GM21723 (cell line): ENCODE measurements around the gene TESK1.
"Not testable (repeated sequence)": the region's sequence is repeated elsewhere in the genome, so short reads cannot be mapped to it uniquely, and the experiment has no call there.

Source experiments
- ATAC-seq: cut with Tn5 transposase; IDR thresholded peaks from one replicate; pipeline ENCODE4 v1.9.1; 2021; ENCODE audit warnings: mild to moderate bottlenecking, moderate library complexity; ENCODE audit not compliant: unreplicated experiment

TESK1 gene

DNA sequence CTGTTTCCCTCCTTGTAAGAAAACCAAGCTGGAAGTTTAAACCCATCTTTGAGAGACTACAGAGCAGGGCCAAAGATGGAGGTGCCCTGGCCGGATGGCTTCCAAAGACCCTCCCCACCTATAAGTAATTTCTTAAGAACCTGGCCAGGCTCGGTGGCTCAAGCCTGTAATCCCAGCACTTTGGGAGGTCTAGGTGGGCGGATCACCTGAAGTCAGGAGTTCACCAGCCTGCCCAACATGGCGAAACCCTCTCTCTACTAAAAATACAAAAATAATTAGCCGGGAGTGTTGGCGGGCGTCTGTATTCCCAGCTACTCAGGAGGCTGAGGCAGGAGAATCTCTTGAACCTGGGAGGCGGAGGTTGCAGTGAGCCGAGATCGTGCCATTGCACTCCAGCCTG is 40.7 kb downstream of the TESK1 start:
- ATAC-seq: not testable (repeated sequence)

DNA sequence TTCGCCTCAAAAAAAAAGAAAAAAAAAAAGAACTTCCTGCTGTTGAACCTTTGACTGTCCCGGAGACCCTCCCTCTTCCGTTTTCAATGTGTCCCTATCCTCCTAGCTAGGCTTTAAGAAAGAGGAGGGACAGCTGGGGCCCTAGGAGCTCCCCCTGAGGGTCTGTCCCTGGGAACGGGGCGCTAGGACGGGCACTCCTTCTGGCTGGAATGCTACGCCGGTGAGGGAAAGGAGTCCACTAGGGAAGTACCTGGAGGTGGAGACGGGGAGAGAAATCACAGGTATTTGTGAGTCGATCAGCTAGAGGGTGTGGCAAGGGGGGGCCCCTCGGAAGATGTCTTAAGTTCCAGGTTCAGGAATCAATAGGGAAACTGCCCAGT is 41.1 kb downstream of the TESK1 start:
- no peak for ATAC-seq

DNA sequence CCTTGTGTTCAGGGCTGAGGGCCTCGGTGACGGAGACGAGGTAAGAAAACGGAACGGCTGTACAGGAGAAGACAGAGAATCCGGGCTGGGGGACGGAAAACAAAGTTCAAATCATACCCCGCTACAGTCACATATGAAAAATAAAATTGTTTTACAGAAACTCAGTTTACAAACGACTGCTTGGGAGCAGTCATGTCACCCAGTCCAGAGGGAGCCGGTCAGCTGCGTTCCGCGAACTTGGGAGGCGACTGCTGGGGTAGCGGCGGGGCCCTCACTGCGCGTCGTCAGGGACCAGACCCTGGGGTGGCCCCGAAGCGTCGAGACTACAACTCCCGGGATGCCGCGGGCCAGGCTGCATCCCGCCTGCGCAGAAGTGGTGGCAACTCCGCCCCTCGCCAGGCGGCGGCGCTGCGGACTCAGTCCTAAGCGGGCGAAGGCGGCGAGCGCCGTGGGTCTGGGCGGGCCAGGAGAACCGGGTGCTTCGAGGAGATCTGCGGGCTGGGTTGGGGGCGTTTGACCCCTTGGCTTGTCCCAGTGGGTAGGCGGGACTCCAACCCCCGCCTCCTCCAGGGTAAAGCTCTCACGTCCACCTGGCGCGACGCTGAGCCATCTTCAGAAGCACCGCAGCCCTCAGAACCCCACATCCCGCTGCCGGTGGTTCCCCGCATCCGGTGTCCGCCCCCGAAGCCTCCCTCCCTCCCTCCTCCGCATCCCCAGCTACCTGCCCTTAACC is 41.6 kb downstream of the TESK1 start:
- ATAC-seq: peak; percentile 73

DNA sequence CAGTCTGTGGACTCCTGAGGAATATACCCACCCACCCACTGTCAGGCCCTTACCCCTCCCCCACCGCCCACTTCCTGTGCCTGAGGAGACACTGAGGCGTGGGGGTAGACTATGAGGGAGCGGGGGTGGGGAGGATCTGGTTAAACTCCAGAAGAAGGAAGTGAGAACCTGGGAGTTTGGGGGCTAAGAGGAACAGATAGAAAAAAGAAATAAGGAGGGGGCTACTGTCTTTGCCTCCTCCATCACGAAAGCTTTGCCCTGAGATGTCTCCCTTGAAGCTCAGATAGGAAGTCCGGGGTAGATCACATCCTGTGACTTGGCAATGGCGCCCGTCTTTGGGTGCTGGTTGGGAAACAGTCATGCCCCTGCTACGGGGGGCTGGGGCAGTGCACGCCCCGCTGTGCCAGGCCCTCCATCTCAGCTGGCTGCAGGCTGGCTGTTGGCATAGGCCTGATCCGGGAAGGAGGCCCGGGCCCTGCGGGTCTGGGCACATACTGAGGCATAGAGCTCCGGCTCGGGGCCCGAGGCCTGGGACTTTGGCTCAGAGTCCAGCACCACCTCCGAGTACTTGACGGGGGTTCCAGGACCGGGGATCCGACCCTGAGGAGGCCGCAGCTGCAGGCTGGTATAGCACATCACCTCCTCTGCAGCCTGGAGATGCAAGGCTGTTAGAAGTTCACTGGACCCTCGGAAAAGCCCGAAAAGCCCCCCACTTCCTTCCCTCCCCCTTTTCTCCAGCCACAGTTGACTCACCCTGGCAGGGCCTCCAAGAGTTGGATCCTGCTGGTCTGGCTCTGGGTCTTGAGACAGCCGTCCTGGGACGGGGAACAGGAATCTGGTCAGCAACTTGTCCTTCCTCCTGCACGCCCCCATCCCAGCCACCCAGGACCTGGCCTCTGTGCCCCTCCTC is 44.6 kb downstream of the TESK1 start:
- ATAC-seq: no peak

DNA sequence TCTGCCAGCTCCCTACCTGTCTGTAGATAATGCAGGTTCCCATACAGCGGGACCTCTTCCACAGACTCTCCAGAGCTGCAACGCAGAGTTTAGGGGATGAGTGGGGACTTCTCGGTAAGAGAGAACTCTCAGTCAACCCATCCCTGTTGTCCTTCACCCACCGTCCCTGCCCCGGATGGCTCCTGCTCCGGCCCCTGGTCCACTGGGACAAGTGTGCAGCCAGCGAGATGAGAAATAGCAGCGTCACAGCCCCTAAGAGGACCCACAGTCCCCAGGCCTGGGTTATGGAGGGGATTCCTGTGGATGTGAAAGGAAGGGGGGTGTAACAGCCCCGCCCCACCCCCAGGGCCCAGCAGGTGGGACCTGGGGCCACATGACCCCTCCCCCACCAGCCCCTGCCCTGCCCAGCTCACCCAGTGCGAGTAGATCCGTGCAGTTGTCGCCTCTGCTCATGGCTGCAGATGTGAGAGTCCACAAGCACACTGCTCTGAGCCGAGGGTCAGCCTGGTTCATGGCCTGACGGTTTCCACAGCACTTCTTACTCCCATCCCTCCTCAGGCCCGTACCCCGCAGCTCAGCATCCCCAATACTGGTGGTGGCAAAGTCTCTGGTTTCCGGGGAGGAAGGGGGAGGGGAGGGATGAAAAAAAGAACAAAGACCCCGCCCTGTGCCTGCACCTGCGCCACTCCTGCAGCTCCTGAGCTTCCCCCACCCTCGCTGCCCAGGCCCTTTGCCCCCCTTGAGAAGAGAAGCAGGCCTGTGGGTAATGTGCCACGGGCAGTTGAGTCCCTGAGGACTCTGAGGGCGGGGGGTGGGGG is 45.5 kb downstream of the TESK1 start, which contains the start of gene SIT1:
SIT1 (minus strand) TSS at position 591 of the 818 bp plus-strand sequence; CDS start at position 513, 78 bp downstream.
- peak; percentile 36 for ATAC-seq

DNA sequence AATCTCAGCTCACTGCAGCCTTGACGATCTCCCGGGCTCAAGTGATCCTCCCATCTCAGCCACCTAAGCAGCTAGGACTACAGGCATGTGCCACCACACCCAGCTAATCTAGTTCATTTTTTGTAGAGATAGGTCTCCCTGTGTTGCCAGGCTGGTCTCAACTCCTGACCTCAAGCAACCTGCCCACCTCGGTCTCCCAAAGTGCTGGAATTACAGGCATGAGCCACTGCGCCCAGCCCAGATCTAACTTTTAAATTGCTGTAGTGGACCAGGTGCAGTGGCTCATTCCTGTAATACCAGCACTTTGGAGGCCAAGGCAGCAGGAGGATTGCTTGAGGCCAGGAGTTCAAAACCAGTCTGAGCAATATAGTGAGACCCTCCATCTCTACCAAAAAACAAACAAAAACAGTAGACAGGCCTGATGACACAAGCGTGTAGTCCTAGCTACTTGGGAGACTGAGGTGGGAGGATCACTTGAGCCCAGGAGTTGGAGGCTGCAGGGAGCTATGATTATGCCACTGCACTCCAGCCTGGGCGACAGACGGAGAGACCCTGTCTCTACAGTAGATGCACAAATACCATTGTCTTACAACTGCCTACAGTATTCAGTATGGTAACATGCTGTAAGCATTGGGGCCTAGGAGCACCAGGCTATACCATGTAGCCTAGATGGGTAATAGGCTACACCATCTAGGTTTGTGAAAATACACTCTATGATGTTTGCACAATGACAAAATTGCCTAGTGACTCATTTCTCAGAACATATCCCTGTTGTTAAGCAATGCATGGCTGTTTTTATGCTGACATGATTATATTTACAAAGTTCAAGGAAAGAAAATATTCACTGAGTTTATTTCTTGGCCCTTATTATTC is 47.1 kb downstream of the TESK1 start:
- ATAC-seq: no peak

DNA sequence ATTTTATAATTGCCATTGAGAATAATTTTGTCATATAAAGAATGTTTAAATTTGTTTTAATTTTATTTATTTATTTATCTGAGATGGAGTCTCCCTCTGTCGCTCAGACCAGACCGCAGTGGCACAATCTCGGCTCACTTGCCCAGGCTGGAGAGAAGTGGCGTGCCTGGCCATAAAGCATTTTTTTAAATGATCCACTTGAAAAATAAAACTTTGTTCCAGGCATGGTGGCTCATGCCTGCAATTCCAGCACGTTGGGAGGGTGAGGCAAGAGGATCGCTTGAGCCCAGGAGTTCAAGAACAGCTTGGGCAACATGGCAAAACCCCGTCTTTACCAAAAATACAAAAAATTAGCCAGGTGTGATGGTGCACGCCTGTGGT is 47.8 kb downstream of the TESK1 start:
- no peak for ATAC-seq

DNA sequence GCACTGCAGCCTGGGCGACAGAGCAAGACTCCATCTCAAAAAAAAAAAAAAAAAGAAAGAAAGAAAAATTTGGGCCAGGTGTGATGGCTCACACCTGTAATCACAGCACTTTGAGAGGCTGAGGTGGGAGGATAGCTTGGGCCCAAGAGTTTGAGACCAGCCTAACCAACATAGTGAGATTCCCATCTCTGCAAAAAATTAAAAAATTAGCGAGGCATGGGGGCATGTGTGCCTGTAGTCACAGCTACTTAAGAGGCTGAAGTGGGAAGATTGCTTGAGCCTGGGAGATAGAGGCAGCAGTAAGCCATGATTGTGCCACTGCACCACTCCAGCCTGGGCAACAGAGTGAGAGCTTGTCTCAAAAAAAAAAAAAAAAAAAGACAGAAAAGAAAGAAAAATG is 48.5 kb downstream of the TESK1 start:
- no peak for ATAC-seq

DNA sequence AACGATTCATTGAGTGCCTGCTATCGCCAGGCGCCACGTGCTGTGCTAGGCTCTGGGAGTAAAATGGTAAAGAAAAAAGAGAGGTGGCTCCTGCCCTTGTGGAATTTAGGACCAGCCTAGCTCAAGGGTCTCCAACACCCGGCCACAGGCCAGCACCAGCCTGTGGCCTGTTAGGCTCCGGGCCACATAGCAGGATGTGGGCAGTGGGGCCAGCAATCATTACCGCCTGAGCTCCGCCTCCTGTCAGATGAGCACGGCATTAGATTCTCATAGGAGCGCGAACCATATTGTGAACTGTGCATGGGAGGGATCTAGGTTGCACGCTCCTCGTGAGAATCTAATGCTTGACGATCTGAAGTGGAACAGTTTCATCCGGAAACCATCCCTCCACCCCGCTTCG is 51.3 kb downstream of the TESK1 start:
- ATAC-seq: no peak

DNA sequence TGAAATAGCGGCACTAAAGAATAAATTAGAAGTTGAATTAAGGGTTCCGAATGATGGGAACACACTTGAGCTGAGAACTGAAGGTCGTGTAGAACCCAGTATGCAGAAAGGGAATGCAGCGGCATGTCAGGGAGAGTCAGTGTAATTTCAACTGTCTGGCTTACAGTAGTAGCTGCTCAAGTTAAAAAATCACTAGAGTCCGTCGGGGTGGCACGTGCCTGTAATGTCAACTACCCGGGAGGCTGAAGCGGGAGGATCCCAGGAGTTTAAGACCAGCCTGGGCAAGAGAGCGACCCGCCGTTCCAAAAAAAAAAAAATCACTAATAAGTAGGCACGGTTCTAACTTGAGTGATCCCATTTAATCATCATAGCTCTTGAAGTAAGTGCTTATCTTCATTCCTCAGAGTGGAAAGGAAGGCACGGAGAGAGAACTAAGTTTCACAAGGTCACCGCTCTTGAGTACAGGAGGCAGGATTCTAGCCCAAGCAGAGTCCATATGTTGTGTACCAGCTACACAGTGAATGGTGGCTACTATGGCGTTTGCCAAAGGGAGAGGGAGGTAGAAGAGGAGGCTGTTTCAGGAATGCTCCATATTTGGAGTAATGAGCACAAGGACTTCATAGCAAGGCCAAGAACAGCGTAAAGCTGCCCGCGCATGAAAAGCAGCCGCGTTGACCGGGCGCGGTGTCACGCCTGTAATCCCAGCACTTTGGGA is 51.9 kb downstream of the TESK1 start:
- peak; percentile 2 for ATAC-seq

DNA sequence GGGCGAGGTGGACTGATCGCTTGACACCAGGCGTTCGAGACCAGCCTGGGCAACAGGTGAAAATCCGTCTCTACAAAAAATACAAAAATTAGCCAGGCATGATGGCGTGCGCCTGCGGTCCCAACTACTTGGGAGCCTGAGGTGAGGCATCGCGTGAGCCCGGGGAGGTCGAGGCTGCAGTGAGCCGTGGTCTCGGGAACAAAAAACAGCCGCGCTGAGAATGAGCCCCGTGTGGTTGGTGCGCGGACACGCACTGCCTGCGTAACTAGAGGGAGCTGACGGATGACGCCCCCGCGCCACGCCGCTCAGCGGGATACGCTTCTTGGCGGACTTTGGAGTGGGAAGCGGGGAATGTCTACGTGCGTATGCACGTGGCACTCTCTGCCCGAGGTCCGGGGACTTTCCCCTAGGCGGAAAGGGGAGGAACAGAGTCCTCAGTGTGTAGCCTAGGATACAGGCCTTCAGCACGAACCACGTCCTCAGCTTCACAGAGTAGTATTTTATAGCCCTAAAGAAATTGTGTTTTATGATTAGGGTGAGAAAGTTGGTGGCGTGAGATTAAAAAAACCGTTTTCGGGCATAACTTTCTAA is 52.6 kb downstream of the TESK1 start, which contains the start of gene RMRP:
RMRP (minus strand) TSS at position 474 of the 591 bp plus-strand sequence.
- ATAC-seq: peak; percentile 87

DNA sequence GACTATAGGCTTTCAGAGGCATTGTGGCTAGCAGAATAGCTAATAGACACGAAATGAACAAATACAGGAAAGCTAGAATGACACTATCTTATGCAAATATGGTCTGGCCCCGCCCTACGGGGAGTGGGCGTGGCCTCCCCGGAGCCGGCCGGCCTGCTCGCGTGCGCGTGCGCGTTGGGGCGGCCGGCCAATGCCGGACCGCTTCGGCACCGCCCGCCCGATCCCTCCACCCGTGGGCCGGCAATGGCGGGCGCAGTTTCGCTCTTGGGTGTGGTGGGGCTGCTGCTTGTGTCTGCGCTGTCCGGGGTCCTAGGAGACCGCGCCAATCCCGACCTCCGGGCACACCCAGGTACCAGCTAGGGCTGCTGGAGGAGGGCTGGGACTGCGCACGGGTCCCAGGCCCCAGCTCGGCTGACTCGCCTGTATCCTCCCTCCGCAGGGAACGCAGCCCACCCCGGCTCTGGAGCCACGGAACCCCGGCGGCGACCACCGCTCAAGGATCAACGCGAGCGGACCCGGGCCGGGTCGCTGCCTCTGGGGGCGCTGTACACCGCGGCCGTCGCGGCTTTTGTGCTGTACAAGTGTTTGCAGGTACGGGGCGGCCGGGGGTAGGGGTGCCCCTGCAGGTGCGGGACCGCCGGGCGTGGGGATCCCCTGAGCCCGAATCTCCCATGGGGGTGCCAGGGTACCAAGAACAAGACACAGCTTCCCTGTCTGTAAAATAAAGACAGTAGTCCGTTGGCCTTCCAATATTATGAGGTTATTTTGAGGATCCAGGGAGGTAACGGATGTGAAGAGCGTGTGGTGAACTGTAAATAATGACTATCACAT is 53.3 kb downstream of the TESK1 start, which contains the start of gene CCDC107:
CCDC107 (plus strand) TSS at position 156 of the 831 bp plus-strand sequence; CDS start at position 244, 88 bp downstream.
- peak; percentile 49 for ATAC-seq

DNA sequence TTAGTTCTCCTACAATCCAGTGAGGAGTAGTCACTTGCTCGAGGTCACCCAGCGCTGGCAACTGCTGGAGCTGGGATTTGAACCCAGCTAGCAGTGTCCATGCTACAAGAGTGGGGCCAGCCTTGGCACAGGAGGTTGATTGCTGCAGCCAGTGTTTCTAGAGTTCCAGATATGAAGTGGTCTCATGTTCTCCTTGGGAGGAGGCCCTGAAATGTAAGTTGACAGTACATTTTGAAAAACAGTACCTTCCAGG is 53.8 kb downstream of the TESK1 start:
- ATAC-seq: peak; percentile 10

DNA sequence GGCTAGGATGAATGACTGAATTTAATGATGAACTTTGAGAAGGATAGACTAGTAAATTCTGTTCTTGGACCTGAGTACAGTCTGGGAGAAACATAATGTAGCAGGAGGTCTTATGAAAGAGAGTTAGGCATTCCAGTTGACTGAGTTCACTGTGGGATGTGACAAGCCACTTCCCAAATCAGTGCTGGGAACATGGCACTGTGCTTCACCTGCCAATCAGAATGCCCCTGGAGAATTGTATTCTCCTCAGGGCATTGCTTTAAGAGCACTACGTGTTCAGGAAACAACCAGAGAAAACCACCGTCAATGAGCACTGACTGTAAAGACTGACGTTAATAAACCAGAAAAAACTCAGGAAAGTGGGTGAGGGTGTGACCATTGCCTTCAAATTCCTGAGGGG is 54.3 kb downstream of the TESK1 start:
- ATAC-seq: no peak
